Neural cell (in vitro differentiated cells): Measurements from ENCODE around the gene SH3TC1. TPM values are rescaled to one million over a fixed set of nuclear protein-coding genes. Genes with fewer than 3 reads are reported as not detected.

Experiments used
- H2AFZ ChIP-seq: fragments of 200-600, 300-800 bp; sonication (generic), shearing (Covaris generic); 2 replicates; pipeline ENCODE4 v1.6.0; 2014; ENCODE audit warnings: low read depth, mild to moderate bottlenecking, antibody characterized with exemption, low read length, moderate library complexity
- H3F3A ChIP-seq: fragments of 200-600 bp; shearing (Covaris generic); 2 replicates; pipeline ENCODE4 v1.6.1; 2016; ENCODE audit warnings: mild to moderate bottlenecking, moderate library complexity, mixed read lengths, antibody characterized with exemption, low read length; ENCODE audit not compliant: insufficient read depth, poor library complexity, severe bottlenecking
- H3K27ac ChIP-seq: fragments of 200-600, 300-800 bp; sonication (generic), shearing (Covaris generic); 2 replicates; pipeline ENCODE4 v1.5.1; 2014; ENCODE audit warnings: mild to moderate bottlenecking, low read length, moderate library complexity
- H3K27me3 ChIP-seq: fragments of 300-800, 200-600 bp; sonication (generic), shearing (Covaris generic); 2 replicates; pipeline ENCODE4 v1.6.0; 2014; ENCODE audit warnings: mild to moderate bottlenecking, low read depth, low read length, moderate library complexity; ENCODE audit not compliant: insufficient read depth
- H3K36me3 ChIP-seq: fragments of 300-800, 200-600 bp; sonication (generic), shearing (Covaris generic); 2 replicates; pipeline ENCODE4 v1.5.1; 2014; ENCODE audit warnings: mild to moderate bottlenecking, antibody characterized with exemption, low read length, moderate library complexity; ENCODE audit not compliant: insufficient read depth
- H3K4me2 ChIP-seq: fragments of 300-800, 200-600 bp; sonication (generic), shearing (Covaris generic); 2 replicates; pipeline ENCODE4 v1.6.0; 2014; ENCODE audit warnings: mild to moderate bottlenecking, low read length
- H3K4me3 ChIP-seq: fragments of 300-800, 200-600 bp; sonication (generic), shearing (Covaris generic); 2 replicates; pipeline ENCODE4 v1.5.1; 2014; ENCODE audit warnings: mild to moderate bottlenecking, low read length, moderate library complexity
- H3K79me2 ChIP-seq: fragments of 200-600 bp; shearing (Covaris generic); replicated peaks from 2 replicates; pipeline ENCODE4 v1.6.0; 2014; ENCODE audit warnings: mild to moderate bottlenecking, low read length, moderate library complexity; ENCODE audit not compliant: insufficient read depth
- H3K9ac ChIP-seq: fragments of 300-800, 200-600 bp; sonication (generic), shearing (Covaris generic); 2 replicates; pipeline ENCODE4 v1.6.1; 2016; ENCODE audit warnings: mild to moderate bottlenecking, low read length, mixed read lengths
- H3K9me2 ChIP-seq: fragments of 200-600 bp; shearing (Covaris generic); 2 replicates; pipeline ENCODE4 v1.6.1; 2016; ENCODE audit warnings: mild to moderate bottlenecking, low read length, mixed read lengths; ENCODE audit not compliant: insufficient read depth
- H3K9me3 ChIP-seq: fragments of 200-600, 300-800 bp; sonication (generic), shearing (Covaris generic); 2 replicates; pipeline ENCODE4 v1.6.1; 2016; ENCODE audit warnings: mild to moderate bottlenecking, mixed run types, low read length, moderate library complexity, mixed read lengths
- H4K20me1 ChIP-seq: fragments of 200-600 bp; shearing (Covaris generic); 2 replicates; pipeline ENCODE4 v1.6.1; 2016; ENCODE audit warnings: mild to moderate bottlenecking, mixed run types; ENCODE audit not compliant: insufficient read depth
- EP300 ChIP-seq: fragments of 450-650 bp; conservative IDR thresholded peaks from 2 replicates; pipeline ENCODE4 v1.6.1; 2014; ENCODE audit warnings: antibody characterized with exemption, mild to moderate bottlenecking, moderate library complexity; ENCODE audit not compliant: poor library complexity, severe bottlenecking
- EZH2 ChIP-seq: fragments of 200-600, 300-800 bp; shearing (Covaris generic), sonication (generic); IDR thresholded peaks from 2 replicates; pipeline ENCODE4 v1.6.1; 2014; ENCODE audit warnings: antibody characterized with exemption, low read length, borderline replicate concordance, mild to moderate bottlenecking; ENCODE audit not compliant: insufficient read depth, poor library complexity, severe bottlenecking
- MXI1 ChIP-seq: fragments of 450-650 bp; conservative IDR thresholded peaks from 2 replicates; pipeline ENCODE4 v1.6.1; 2014; ENCODE audit warnings: antibody characterized with exemption, mild to moderate bottlenecking; ENCODE audit not compliant: poor library complexity, severe bottlenecking
- POLR2AphosphoS5 ChIP-seq: IDR thresholded peaks from 2 replicates; pipeline ENCODE4 v1.6.1; 2012
- RAD21 ChIP-seq: fragments of 450-650 bp; conservative IDR thresholded peaks from 2 replicates; pipeline ENCODE4 v1.6.1; 2014; ENCODE audit warnings: antibody characterized with exemption, mild to moderate bottlenecking, moderate library complexity
- SMC3 ChIP-seq: fragments of 450-650 bp; conservative IDR thresholded peaks from 2 replicates; pipeline ENCODE4 v1.6.1; 2014; ENCODE audit warnings: antibody characterized with exemption, mild to moderate bottlenecking, moderate library complexity; ENCODE audit not compliant: poor library complexity
- TAF1 ChIP-seq: IDR thresholded peaks from 2 replicates; pipeline ENCODE4 v1.6.1; 2012; ENCODE audit warnings: low read depth
- polyA plus RNA-seq: library from polyadenylated mRNA; depleted of rRNA; stranded (reverse); fragments of >200 nt; gene quantifications from 2 replicates; pipeline ENCODE4 v1.2.3, GENCODE V29; 2014
- TF ChIP-seq, protein P1 (sequence below): fragments of 450-650 bp; IDR thresholded peaks from 2 replicates; pipeline ENCODE4 v1.5.1; 2014; ENCODE audit warnings: antibody characterized with exemption, mild to moderate bottlenecking, moderate library complexity; ENCODE audit not compliant: poor library complexity, severe bottlenecking
- TF ChIP-seq, protein P2 (sequence below): IDR thresholded peaks from 2 replicates; pipeline ENCODE4 v1.6.1; 2012; ENCODE audit warnings: borderline replicate concordance

Gene SH3TC1
- polyA plus RNA-seq, 1 donor from 2014 or later = not detected

DNA sequence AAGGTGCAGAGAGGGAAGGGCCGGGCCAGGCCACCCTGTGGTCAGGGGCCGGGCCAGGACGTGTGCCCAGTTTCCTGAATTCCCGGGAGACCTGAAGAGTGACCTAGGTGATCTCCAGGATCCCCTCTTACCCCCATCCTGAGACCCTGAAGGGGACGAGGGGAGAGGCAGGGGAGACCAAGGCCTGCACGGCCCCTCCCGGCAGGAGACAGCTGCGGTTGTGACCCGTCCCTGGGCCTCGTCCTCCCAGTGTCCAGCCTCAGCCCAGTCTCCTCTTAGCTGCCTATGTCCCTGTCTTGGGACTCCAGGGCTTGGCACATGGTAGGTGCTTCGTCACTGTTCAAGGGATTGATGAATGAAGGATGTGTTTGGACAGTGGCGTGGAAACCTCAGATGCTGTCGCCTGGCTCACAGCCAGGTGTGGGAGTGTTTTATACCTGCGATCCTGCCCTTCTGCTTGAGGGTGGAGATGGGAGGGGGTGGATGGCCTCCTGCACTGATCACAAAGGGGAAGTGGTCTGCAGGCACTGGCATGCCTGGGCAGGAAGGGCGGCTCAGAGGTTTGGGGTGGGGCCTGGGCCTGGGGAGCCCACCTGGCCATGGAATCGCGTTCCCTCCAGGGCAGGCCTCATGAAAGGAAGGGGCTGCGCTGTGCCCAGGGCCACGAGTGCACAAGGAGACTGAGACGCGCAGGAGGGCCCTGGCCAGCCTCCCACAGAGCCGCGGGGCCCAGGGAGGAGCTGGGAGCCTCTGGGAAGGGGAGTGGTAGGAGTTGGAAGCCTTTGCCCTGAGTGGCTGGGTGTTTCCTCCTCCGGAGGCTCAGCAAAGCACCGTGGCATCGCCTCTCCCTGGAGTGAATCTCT lies 6.9 kb downstream of the SH3TC1 start (continued):
- TF ChIP-seq, protein P1, sequence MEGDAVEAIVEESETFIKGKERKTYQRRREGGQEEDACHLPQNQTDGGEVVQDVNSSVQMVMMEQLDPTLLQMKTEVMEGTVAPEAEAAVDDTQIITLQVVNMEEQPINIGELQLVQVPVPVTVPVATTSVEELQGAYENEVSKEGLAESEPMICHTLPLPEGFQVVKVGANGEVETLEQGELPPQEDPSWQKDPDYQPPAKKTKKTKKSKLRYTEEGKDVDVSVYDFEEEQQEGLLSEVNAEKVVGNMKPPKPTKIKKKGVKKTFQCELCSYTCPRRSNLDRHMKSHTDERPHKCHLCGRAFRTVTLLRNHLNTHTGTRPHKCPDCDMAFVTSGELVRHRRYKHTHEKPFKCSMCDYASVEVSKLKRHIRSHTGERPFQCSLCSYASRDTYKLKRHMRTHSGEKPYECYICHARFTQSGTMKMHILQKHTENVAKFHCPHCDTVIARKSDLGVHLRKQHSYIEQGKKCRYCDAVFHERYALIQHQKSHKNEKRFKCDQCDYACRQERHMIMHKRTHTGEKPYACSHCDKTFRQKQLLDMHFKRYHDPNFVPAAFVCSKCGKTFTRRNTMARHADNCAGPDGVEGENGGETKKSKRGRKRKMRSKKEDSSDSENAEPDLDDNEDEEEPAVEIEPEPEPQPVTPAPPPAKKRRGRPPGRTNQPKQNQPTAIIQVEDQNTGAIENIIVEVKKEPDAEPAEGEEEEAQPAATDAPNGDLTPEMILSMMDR = no peak

DNA sequence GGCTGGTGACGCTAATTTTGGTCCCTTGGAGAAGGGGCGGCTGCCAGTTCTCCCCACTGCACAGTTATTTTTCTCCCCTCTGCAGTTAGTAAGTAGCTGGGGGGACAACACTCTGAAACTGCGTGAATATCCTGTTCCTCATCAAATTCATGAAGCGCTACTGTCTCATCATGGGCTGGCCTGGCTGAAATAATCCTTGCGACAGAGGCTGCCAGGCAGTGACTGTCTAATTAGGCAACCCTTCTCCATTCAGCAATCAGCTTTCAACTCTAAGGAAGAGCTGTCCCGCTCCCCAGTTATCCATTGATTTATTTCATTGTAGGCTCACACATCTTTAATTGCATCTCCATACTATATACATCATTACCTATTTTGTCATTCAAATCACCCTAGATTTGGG lies 8.2 kb downstream of the SH3TC1 start:
- Histone ChIP-seq H3K79me2 (no peaks in the 10 kb centered on the region), H3F3A (no peaks in the 10 kb centered on the region), H3K4me3 (no peak overlapping the region), H3K27ac (no peak overlapping the region), H3K36me3 (no peaks in the 10 kb centered on the region), H3K9me3 (no peaks in the 10 kb centered on the region), H3K4me2 (no peak overlapping the region), H4K20me1 (no peaks in the 10 kb centered on the region), H2AFZ (no peak overlapping the region), H3K9ac (no peak overlapping the region), H3K27me3 (no peaks in the 10 kb centered on the region), H3K9me2 (no peaks in the 10 kb centered on the region)
- no peak for TF ChIP-seq EZH2
- no peak for TF ChIP-seq MXI1
- no peak for TF ChIP-seq TAF1
- TF ChIP-seq, protein P2, sequence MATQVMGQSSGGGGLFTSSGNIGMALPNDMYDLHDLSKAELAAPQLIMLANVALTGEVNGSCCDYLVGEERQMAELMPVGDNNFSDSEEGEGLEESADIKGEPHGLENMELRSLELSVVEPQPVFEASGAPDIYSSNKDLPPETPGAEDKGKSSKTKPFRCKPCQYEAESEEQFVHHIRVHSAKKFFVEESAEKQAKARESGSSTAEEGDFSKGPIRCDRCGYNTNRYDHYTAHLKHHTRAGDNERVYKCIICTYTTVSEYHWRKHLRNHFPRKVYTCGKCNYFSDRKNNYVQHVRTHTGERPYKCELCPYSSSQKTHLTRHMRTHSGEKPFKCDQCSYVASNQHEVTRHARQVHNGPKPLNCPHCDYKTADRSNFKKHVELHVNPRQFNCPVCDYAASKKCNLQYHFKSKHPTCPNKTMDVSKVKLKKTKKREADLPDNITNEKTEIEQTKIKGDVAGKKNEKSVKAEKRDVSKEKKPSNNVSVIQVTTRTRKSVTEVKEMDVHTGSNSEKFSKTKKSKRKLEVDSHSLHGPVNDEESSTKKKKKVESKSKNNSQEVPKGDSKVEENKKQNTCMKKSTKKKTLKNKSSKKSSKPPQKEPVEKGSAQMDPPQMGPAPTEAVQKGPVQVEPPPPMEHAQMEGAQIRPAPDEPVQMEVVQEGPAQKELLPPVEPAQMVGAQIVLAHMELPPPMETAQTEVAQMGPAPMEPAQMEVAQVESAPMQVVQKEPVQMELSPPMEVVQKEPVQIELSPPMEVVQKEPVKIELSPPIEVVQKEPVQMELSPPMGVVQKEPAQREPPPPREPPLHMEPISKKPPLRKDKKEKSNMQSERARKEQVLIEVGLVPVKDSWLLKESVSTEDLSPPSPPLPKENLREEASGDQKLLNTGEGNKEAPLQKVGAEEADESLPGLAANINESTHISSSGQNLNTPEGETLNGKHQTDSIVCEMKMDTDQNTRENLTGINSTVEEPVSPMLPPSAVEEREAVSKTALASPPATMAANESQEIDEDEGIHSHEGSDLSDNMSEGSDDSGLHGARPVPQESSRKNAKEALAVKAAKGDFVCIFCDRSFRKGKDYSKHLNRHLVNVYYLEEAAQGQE = no peak
- no peak for TF ChIP-seq SMC3
- no peak for TF ChIP-seq POLR2AphosphoS5
- TF ChIP-seq RAD21 = no peak
- no peak for TF ChIP-seq EP300
- TF ChIP-seq, protein P1 = no peak
